ENCODE measurements around the gene SPATS2.

Gene SPATS2

GRCh38 chr12:49448858-49449257 is 81.6 kb downstream of the SPATS2 start:
- Histone ChIP-seq H3K4me2 (ENCODE audit: low read length) (no peak overlapping the region), H3K79me2 (ENCODE audit: control insufficient read depth, low read length) (peaks cover 7% of the 10 kb centered on the region; the same call in 1 of the 2 replicates), H3K9me3 (ENCODE audit: control insufficient read depth, insufficient read depth, low read length) (no peaks in the 10 kb centered on the region), H3K4me3 (ENCODE audit: low read length) (no peak overlapping the region), H4K20me1 (ENCODE audit: control insufficient read depth, insufficient read depth, low read depth, low read length) (no peaks in the 10 kb centered on the region), H3K27ac (ENCODE audit: low read depth, low read length) (no peak overlapping the region), H3F3A (ENCODE audit: control insufficient read depth, insufficient read depth) (no peaks in the 10 kb centered on the region), H3K27me3 (ENCODE audit: control insufficient read depth, low read length) (no peaks in the 10 kb centered on the region), H3K4me1 (ENCODE audit: control insufficient read depth, low read length) (no peaks in the 10 kb centered on the region), H3K36me3 (ENCODE audit: control insufficient read depth, low read length) (no peaks in the 10 kb centered on the region), H3K9me2 (replicated peaks; ENCODE audit: control insufficient read depth, low read length) (no peaks in the 10 kb centered on the region)
- TF ChIP-seq, protein P1, sequence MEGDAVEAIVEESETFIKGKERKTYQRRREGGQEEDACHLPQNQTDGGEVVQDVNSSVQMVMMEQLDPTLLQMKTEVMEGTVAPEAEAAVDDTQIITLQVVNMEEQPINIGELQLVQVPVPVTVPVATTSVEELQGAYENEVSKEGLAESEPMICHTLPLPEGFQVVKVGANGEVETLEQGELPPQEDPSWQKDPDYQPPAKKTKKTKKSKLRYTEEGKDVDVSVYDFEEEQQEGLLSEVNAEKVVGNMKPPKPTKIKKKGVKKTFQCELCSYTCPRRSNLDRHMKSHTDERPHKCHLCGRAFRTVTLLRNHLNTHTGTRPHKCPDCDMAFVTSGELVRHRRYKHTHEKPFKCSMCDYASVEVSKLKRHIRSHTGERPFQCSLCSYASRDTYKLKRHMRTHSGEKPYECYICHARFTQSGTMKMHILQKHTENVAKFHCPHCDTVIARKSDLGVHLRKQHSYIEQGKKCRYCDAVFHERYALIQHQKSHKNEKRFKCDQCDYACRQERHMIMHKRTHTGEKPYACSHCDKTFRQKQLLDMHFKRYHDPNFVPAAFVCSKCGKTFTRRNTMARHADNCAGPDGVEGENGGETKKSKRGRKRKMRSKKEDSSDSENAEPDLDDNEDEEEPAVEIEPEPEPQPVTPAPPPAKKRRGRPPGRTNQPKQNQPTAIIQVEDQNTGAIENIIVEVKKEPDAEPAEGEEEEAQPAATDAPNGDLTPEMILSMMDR (IDR thresholded peaks at IDR 0.05; ENCODE audit: low read depth, low read length, poor library complexity, severe bottlenecking) = no peak
- no peak for TF ChIP-seq EZH2phosphoT487 (IDR thresholded peaks at IDR 0.05; ENCODE audit: borderline replicate concordance, low read length)

DNA sequence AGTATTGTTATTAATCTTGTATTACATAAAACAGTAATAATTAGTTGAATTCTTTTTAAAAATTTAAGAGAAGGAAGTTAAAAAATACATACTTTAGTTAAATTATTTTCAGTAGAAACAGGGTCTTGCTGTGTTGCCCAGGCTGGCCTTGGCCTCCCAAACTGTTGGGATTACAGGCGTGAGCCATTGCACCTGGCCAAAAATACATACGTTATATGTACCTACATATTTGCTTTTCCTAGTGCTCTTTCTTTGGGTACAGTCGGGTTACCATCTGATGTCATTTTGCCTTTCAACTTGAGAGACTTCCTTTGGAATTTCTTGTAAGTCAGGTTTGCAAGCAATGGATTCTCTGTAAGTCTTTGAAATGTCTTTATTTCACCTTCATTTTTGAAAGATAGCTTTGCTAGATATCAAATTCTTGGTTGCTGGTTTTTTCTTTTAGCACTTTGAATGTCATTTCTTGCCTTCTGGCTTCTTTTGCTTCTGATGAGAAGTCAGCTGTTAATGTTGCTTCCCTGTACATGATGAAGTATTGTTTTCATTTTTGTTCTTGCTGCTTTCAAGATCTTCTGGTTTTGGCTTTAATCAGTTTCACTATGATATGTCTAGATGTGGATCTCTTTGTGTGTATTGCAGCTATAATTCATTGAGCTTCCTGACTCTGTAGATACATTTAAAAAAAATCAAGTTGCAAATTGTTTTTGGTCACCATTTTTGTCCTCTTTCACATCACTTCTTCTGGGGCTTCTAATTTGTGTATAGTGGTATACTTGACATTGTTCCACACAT is 84.4 kb downstream of the SPATS2 start:
- H3K9me3 ChIP-seq (ENCODE audit: control insufficient read depth, insufficient read depth, low read length) = no peaks in the 10 kb centered on the region
- no peaks in the 10 kb centered on the region for H3K27me3 ChIP-seq (ENCODE audit: control insufficient read depth, low read length)
- H3K4me1 ChIP-seq (ENCODE audit: control insufficient read depth, low read length) = no peaks in the 10 kb centered on the region
- no peaks in the 10 kb centered on the region for H3K9me2 ChIP-seq (replicated peaks; ENCODE audit: control insufficient read depth, low read length)
- H3K4me2 ChIP-seq (ENCODE audit: low read length) = no peak overlapping the region
- no peaks in the 10 kb centered on the region for H3K36me3 ChIP-seq (ENCODE audit: control insufficient read depth, low read length)
- H3K4me3 ChIP-seq (ENCODE audit: low read length) = no peak overlapping the region
- H4K20me1 ChIP-seq (ENCODE audit: control insufficient read depth, insufficient read depth, low read depth, low read length) = peaks cover 6% of the 10 kb centered on the region; the same call in 1 of the 2 replicates
- H3F3A ChIP-seq (ENCODE audit: control insufficient read depth, insufficient read depth) = no peaks in the 10 kb centered on the region
- no peak overlapping the region for H3K27ac ChIP-seq (ENCODE audit: low read depth, low read length)
- H3K79me2 ChIP-seq (ENCODE audit: control insufficient read depth, low read length) = peaks cover 16% of the 10 kb centered on the region
- no peak for TF ChIP-seq EZH2phosphoT487 (IDR thresholded peaks at IDR 0.05; ENCODE audit: borderline replicate concordance, low read length)
- TF ChIP-seq, protein P1 (IDR thresholded peaks at IDR 0.05; ENCODE audit: low read depth, low read length, poor library complexity, severe bottlenecking) = no peak

GRCh38 chr12:49455501-49455900 is 88.2 kb downstream of the SPATS2 start:
- H3K4me1 ChIP-seq (ENCODE audit: control insufficient read depth, low read length) = no peaks in the 10 kb centered on the region
- H3K27ac ChIP-seq (ENCODE audit: low read depth, low read length) = no peak overlapping the region
- no peaks in the 10 kb centered on the region for H3F3A ChIP-seq (ENCODE audit: control insufficient read depth, insufficient read depth)
- H3K79me2 ChIP-seq (ENCODE audit: control insufficient read depth, low read length) = peaks cover 19% of the 10 kb centered on the region
- no peaks in the 10 kb centered on the region for H3K9me2 ChIP-seq (replicated peaks; ENCODE audit: control insufficient read depth, low read length)
- H3K36me3 ChIP-seq (ENCODE audit: control insufficient read depth, low read length) = no peaks in the 10 kb centered on the region
- H4K20me1 ChIP-seq (ENCODE audit: control insufficient read depth, insufficient read depth, low read depth, low read length) = peaks cover 6% of the 10 kb centered on the region; the same call in 1 of the 2 replicates
- H3K4me3 ChIP-seq (ENCODE audit: low read length) = no peak overlapping the region
- no peak overlapping the region for H3K4me2 ChIP-seq (ENCODE audit: low read length)
- TF ChIP-seq, protein P1 (IDR thresholded peaks at IDR 0.05; ENCODE audit: low read depth, low read length, poor library complexity, severe bottlenecking) = no peak
- TF ChIP-seq EZH2phosphoT487 (IDR thresholded peaks at IDR 0.05; ENCODE audit: borderline replicate concordance, low read length) = no peak
- no peaks in the 10 kb centered on the region for H3K27me3 ChIP-seq (ENCODE audit: control insufficient read depth, low read length)
- H3K9me3 ChIP-seq (ENCODE audit: control insufficient read depth, insufficient read depth, low read length) = no peaks in the 10 kb centered on the region
